ENCODE data around the gene CDH23. TPM values are rescaled to one million over a fixed set of nuclear protein-coding genes. Genes with fewer than 3 reads are reported as not detected.

The CDH23 gene
- total and polyA plus RNA-seq, 9 of the 15 experiments (the other 6 are each of a cell fraction or from before 2014, with no cell fraction given): 0.18 to 1.2 (median 0.47) TPM

- TF ChIP-seq MLLT1 (IDR thresholded peaks at IDR 0.05) (no peak), ADNP (tag; IDR thresholded peaks at IDR 0.05) (no peak), GTF2E2 (tag; IDR thresholded peaks at IDR 0.05) (no peak), ZNF695 (CRISPR knock-in tag; IDR thresholded peaks at IDR 0.05) (no peak), HDGF (IDR thresholded peaks at IDR 0.05) (peak; percentile 92), MIER1 (IDR thresholded peaks at IDR 0.05; ENCODE audit: low read depth) (no peak), ZNF395 (CRISPR knock-in tag; IDR thresholded peaks at IDR 0.05) (peak; percentile 90), ELF2 (CRISPR knock-in tag; IDR thresholded peaks at IDR 0.05) (no peak), ATF3 (IDR thresholded peaks at IDR 0.05) (no peak), ATF3 (CRISPR knock-in tag; conservative IDR thresholded peaks at IDR 0.05) (no peak), ZNF57 (CRISPR knock-in tag; IDR thresholded peaks at IDR 0.05) (no peak), SRSF9 (IDR thresholded peaks at IDR 0.05; ENCODE audit: borderline replicate concordance, low read depth, low read length) (no peak), RBM17 (IDR thresholded peaks at IDR 0.05; ENCODE audit: borderline replicate concordance, low read depth, low read length) (no peak), FOS (IDR thresholded peaks at IDR 0.05; ENCODE audit: extremely low read depth, insufficient read length) (no peak), RBM39 (optimal IDR thresholded peaks at IDR 0.05; ENCODE audit: low read depth, low read length) (no peak), POLR2G (IDR thresholded peaks at IDR 0.05; ENCODE audit: low read depth, low read length) (peak; percentile 47; the same call in 1 of the 2 replicates), KLF1 (tag; IDR thresholded peaks at IDR 0.05) (peak; percentile 91), ZBTB33 (CRISPR knock-in tag; IDR thresholded peaks at IDR 0.05) (no peak), CBX8 (IDR thresholded peaks at IDR 0.05; ENCODE audit: borderline replicate concordance, extremely low read depth, low read depth, low read length, poor library complexity, severe bottlenecking) (no peak), POLR2H (tag; IDR thresholded peaks at IDR 0.05; ENCODE audit: low read depth) (no peak)
These were observed 349.8 kb downstream of the CDH23 start (continued) for GRCh38 chr10:71746344-71747037.
